ENCODE data around the gene SASH1.

SASH1 gene

GRCh38 chr6:148401571-148401970 is 58.9 kb downstream of the SASH1 start:
- Mint-ChIP-seq H3K27ac (no peak overlapping the region), H3K36me3 (no peaks in the 10 kb centered on the region), H3K9me3 (no peaks in the 10 kb centered on the region), H3K4me3 (no peak overlapping the region), H3K4me1 (no peaks in the 10 kb centered on the region), H3K27me3 (peaks cover 4% of the 10 kb centered on the region)

- no peaks in the 10 kb centered on the region for H3K36me3 Mint-ChIP-seq
- no peaks in the 10 kb centered on the region for H3K4me1 Mint-ChIP-seq
- no peak overlapping the region for H3K4me3 Mint-ChIP-seq
- peaks cover 4% of the 10 kb centered on the region for H3K27me3 Mint-ChIP-seq
- no peak overlapping the region for H3K27ac Mint-ChIP-seq
- no peaks in the 10 kb centered on the region for H3K9me3 Mint-ChIP-seq
These were observed 61.9 kb downstream of the SASH1 start for GRCh38 chr6:148404456-148405054.

GRCh38 chr6:148405894-148406293 is 63.3 kb downstream of the SASH1 start:
- no peaks in the 10 kb centered on the region for H3K36me3 Mint-ChIP-seq
- peaks cover 4% of the 10 kb centered on the region for H3K27me3 Mint-ChIP-seq
- H3K4me1 Mint-ChIP-seq, result no peaks in the 10 kb centered on the region
- no peaks in the 10 kb centered on the region for H3K9me3 Mint-ChIP-seq
- no peak overlapping the region for H3K27ac Mint-ChIP-seq
- no peak overlapping the region for H3K4me3 Mint-ChIP-seq

DNA sequence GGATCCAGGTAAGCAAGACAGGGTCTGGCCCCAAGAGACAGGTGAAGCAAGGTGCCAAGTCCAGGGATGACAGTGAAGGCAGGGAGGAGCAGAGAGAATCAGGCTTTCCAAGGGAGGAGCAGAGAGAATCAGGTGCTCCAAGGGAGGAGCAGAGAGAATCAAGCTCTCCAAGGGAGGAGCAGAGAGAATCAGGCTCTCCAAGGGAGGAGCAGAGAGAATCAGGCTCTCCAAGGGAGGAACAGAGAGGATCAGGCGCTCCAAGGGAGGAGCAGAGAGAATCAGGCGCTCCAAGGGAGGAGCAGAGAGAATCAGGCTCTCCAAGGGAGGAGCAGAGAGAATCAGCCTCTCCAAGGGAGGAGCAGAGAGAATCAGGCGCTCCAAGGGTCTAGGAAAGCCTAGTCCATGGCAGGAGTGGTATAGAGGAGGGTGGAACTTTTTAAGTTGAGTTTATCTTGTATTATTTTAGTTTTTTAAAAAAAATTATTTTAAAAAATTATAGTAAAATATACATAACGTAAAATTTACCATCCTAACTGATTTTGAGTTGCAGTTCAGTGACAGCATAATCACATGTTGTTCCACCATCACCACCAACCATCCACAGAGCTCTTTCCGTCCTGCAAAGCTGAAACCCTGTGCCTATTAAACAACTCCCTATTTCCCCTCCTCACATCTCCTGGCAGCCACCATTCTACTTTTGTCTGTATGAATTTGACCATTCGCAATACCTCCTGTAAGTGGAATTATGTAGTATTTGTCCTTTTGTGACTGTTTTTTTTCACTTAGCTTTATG is 64.1 kb downstream of the SASH1 start:
- no peak overlapping the region for H3K27ac Mint-ChIP-seq
- H3K9me3 Mint-ChIP-seq, result no peaks in the 10 kb centered on the region
- H3K36me3 Mint-ChIP-seq, result no peaks in the 10 kb centered on the region
- H3K4me1 Mint-ChIP-seq, result no peaks in the 10 kb centered on the region
- no peak overlapping the region for H3K4me3 Mint-ChIP-seq
- H3K27me3 Mint-ChIP-seq, result peaks cover 4% of the 10 kb centered on the region

- Mint-ChIP-seq H3K36me3 (no peaks in the 10 kb centered on the region), H3K27me3 (peaks cover 6% of the 10 kb centered on the region), H3K4me3 (no peak overlapping the region), H3K9me3 (no peaks in the 10 kb centered on the region), H3K4me1 (no peaks in the 10 kb centered on the region), H3K27ac (no peak overlapping the region)
These were observed 64.7 kb downstream of the SASH1 start for GRCh38 chr6:148407372-148407771.

GRCh38 chr6:148413321-148414091 is 70.9 kb downstream of the SASH1 start:
- Mint-ChIP-seq H3K27ac (no peak overlapping the region), H3K4me3 (no peak overlapping the region), H3K27me3 (peaks cover 1% of the 10 kb centered on the region), H3K4me1 (no peaks in the 10 kb centered on the region), H3K9me3 (no peaks in the 10 kb centered on the region), H3K36me3 (no peaks in the 10 kb centered on the region)

GRCh38 chr6:148414092-148414489 is 71.5 kb downstream of the SASH1 start:
- Mint-ChIP-seq H3K4me3 (no peak overlapping the region), H3K36me3 (no peaks in the 10 kb centered on the region), H3K27ac (no peak overlapping the region), H3K4me1 (no peaks in the 10 kb centered on the region), H3K27me3 (peaks cover 1% of the 10 kb centered on the region), H3K9me3 (no peaks in the 10 kb centered on the region)

- peaks cover 1% of the 10 kb centered on the region for H3K27me3 Mint-ChIP-seq
- H3K9me3 Mint-ChIP-seq, result no peaks in the 10 kb centered on the region
- H3K27ac Mint-ChIP-seq, result no peak overlapping the region
- H3K4me3 Mint-ChIP-seq, result no peak overlapping the region
- H3K4me1 Mint-ChIP-seq, result no peaks in the 10 kb centered on the region
- H3K36me3 Mint-ChIP-seq, result no peaks in the 10 kb centered on the region
These were observed 72.2 kb downstream of the SASH1 start for GRCh38 chr6:148414836-148415235.

DNA sequence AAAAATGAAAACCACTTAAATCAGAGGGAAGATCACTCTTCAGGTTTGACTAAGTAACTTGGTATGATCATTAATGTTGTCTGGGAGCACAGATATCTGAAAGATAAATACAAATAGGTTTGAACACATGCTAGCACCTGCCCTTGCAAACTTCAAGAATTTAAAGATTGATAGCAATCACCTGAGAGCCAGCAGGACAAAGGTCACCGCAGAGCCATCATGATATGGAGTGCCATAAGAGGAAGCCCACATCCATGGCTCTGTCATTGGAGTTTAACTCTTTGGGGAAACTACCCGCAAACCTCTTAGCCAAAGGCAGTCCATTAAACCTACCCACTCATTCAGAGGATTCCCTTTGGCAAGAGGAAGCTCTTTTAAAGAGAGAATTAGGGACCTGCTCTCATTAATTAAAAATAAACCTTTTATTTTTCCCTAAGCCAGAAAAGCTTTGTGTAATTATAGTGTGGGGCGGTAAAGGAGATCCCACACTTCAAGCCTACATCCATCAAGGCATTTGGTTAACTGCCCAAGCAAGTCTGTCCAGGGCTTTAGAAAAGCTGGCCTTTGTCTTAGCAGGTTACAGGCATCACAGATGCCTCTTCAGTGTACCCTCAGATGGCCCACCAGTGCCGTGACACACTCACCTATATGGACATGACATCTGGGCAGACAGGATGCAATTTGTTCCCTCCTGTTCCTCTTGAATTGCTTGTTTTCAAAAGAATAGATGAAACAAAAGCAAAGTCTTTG is 73.0 kb downstream of the SASH1 start:
- H3K27ac Mint-ChIP-seq, result no peak overlapping the region
- H3K27me3 Mint-ChIP-seq, result peaks cover 1% of the 10 kb centered on the region
- H3K9me3 Mint-ChIP-seq, result no peaks in the 10 kb centered on the region
- H3K4me3 Mint-ChIP-seq, result no peak overlapping the region
- no peaks in the 10 kb centered on the region for H3K36me3 Mint-ChIP-seq
- no peaks in the 10 kb centered on the region for H3K4me1 Mint-ChIP-seq

GRCh38 chr6:148416330-148416965 is 73.8 kb downstream of the SASH1 start:
- no peak overlapping the region for H3K4me3 Mint-ChIP-seq
- H3K27ac Mint-ChIP-seq, result no peak overlapping the region
- H3K36me3 Mint-ChIP-seq, result no peaks in the 10 kb centered on the region
- no peaks in the 10 kb centered on the region for H3K9me3 Mint-ChIP-seq
- peaks cover 1% of the 10 kb centered on the region for H3K27me3 Mint-ChIP-seq
- H3K4me1 Mint-ChIP-seq, result no peaks in the 10 kb centered on the region

GRCh38 chr6:148417045-148417444 is 74.4 kb downstream of the SASH1 start:
- no peak overlapping the region for H3K27ac Mint-ChIP-seq
- H3K4me3 Mint-ChIP-seq, result no peak overlapping the region
- no peaks in the 10 kb centered on the region for H3K27me3 Mint-ChIP-seq
- no peaks in the 10 kb centered on the region for H3K4me1 Mint-ChIP-seq
- no peaks in the 10 kb centered on the region for H3K36me3 Mint-ChIP-seq
- H3K9me3 Mint-ChIP-seq, result no peaks in the 10 kb centered on the region

DNA sequence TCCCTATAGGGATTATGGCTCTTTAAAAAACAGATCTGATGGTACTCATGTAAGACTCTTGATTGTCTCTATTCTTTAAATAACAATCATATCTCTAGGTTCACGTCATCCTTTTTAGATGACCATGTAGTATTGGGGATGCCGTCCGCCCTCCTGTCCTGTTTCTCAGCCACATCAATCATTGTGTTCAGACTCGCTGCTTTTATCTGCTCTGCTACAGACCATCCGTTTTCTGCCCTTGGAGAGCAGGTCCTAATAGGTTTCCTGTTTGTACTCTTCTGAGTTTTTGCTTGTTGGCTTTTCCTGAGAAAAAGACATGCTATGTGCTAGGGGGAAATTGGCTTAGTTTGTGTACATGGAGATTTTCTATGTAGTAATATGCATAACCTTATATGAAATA is 76.8 kb downstream of the SASH1 start:
- no peak overlapping the region for H3K27ac Mint-ChIP-seq
- no peak overlapping the region for H3K4me3 Mint-ChIP-seq
- no peaks in the 10 kb centered on the region for H3K36me3 Mint-ChIP-seq
- H3K9me3 Mint-ChIP-seq, result no peaks in the 10 kb centered on the region
- no peaks in the 10 kb centered on the region for H3K27me3 Mint-ChIP-seq
- H3K4me1 Mint-ChIP-seq, result no peaks in the 10 kb centered on the region

DNA sequence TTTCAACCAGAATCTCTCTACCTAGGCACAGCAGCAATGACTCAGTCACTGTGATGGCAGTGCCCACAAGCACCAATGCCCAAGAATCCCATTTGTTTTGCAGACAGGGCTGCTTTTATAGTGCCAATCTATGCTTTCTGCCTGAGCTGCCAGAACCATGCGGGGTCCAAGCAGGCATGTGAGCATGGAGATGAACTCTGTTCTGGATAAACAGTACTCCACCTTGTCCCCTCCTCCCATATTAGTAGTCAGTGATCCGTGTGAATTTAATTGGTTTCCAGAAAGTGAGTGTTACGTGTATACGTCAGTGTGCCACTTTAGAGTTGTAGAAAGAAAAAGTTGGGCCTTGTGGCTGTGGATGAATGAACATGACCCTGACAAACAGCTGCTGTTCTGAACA is 79.4 kb downstream of the SASH1 start:
- Mint-ChIP-seq H3K36me3 (no peaks in the 10 kb centered on the region), H3K4me1 (no peaks in the 10 kb centered on the region), H3K27me3 (no peaks in the 10 kb centered on the region), H3K27ac (no peak overlapping the region), H3K9me3 (no peaks in the 10 kb centered on the region), H3K4me3 (no peak overlapping the region)

GRCh38 chr6:148423133-148423532 is 80.5 kb downstream of the SASH1 start:
- H3K27ac Mint-ChIP-seq, result no peak overlapping the region
- no peaks in the 10 kb centered on the region for H3K27me3 Mint-ChIP-seq
- H3K9me3 Mint-ChIP-seq, result no peaks in the 10 kb centered on the region
- no peaks in the 10 kb centered on the region for H3K36me3 Mint-ChIP-seq
- H3K4me3 Mint-ChIP-seq, result no peak overlapping the region
- no peaks in the 10 kb centered on the region for H3K4me1 Mint-ChIP-seq

GRCh38 chr6:148423601-148424270 is 81.1 kb downstream of the SASH1 start:
- Mint-ChIP-seq H3K4me3 (no peak overlapping the region), H3K27me3 (no peaks in the 10 kb centered on the region)

More at GRCh38 chr6:148423601-148424270, 81.1 kb downstream of the SASH1 start:
- H3K36me3 Mint-ChIP-seq, result no peaks in the 10 kb centered on the region
- no peaks in the 10 kb centered on the region for H3K4me1 Mint-ChIP-seq
- no peak overlapping the region for H3K27ac Mint-ChIP-seq
- H3K9me3 Mint-ChIP-seq, result no peaks in the 10 kb centered on the region

Measured in activated naive CD4-positive, alpha-beta T cell treated with anti-CD3 and anti-CD28 coated beads, Interleukin-2, amount 50 U/mL, for 24 hours (primary cell).